ENCODE results near the gene ADGRD1.

ADGRD1 gene

DNA sequence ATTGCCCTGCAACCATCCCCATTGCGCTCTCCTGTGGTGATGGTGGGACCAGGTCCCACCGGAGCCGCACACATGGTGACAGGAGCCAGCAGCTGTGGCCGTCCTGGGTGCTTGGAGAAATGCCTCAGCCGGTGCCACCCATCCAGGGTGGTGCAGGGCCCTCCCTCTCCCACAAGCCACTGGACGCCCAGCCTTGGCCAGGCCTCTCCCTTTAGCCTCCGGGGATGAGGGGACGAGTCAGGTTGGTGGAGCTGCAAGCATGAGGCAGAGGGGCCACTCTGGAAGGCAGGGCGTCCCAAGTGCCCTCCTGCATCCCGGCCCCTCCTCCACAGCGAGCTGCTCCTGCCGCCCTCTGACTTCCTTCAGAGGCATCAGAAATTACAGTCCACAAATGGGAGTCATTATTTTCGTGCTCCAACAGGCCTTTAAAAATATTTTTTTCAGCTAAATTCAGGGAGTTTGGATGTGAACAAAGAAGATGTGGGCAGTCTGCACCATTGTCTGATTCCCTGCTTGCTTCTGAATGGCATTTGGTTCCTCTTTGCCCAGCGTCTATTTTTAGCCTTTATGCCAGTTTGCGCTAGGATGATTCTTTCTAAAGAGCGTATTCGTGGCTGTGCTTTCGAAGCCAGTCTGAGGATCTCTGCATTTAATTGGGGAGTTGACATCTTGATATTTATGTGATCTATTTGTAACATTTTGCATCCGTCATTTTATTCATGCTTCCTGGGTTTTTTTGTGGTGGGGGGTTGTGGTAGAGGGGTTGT, 189.4 kb downstream of the ADGRD1 start:
- no peak for DNase-seq (ENCODE audit: low read depth in 2 of 3, low spot score in 2 of 3)

DNA sequence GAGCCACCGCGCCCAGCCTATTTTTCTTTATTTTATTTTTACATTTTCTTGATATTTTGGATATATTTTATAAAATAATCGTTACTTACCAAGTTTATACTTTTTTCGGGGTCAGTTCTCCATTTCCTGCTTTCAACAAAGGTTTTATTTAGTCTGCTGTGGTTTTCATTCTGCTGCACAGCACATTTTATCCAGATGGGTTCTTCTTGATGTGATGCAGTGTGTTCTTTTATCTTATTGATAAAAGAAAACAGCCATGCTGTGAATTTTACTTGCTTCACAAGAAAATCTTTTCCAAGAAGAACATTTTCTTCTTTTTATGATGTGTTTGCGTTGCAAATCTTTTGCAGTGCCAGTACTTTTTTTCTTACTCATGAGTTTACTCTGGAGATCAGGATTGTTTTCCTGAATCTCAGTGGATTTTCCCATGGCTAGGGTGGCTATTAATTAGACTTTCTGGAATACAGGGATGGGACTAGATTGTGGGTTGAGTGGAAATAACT, 192.5 kb downstream of the ADGRD1 start:
- no peak for DNase-seq (ENCODE audit: low read depth in 2 of 3, low spot score in 2 of 3)

DNA sequence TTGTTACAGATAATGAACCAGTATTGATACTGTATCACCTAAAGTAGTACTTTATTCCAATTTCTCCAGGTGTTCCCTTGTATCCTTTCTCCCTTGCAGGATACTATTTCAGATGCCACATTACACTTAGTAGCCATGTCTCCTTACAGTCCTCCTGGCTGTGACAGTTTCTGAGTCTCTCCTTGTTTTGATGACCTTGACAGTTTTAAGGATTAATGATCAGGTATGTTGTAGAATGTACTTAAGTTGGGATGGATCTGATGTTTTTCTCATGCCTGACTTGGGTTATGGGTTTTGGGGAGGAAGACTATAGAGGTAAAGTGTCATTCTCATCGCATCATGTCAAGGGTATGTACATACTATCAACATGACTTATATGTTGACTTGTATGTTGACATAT, 193.6 kb downstream of the ADGRD1 start:
- DNase-seq (ENCODE audit: low read depth in 2 of 3, low spot score in 2 of 3), result no peak

DNA sequence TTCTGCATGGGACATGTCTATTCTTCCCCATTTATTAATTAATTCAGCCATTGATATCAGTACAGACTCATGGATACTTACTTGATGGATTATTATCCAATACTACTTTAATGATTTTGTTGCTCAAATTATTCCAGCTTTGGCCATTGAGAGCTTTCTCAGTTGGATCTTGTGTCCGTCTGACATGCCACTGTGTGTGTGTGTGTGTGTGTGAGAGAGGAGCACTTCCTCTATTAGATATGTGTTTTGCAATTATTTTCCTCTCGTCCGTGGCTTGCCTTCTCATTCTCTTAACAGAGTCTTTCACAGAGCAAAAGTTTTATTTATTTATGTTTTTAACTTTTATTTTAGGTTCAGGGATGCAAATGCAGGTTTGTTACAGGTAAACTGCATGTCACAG, 194.2 kb downstream of the ADGRD1 start:
- DNase-seq (ENCODE audit: low read depth in 2 of 3, low spot score in 2 of 3), result no peak

DNA sequence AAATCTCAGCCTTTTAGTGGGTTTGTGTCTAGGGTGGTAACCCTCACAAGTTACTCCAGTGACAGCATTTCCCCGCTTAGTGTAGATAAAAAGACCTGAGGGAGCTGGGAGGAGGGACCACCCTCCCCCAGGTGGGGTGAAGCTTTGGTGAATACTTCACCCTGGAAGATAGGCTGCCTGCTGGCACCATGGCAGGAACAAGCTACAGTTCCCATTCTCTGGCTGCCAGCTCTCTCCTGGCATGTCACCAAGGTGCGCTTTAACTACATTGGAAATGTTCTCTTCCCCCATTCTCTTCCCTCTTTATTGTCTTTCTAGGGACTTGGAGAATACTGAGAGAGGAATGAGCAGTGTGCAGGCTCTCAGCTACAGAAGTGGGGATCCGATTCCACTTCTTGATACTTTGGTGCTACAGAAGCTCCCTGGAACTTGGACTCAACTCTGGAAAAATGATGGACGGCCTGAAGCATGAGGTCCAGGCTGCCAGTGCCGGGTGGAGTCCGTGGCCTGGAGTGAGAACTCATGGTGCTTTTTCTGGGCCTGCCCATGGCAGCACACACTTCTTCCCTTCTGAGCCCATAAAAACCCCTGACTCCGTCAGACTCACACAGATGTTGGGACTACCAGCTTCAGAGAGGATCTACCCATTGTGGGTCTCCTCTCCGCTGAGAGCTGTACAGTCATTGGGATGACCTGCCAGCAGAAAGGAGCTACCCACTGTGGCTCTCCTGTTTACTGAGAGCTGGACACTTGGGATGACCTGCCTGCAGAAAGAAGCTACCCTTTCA, 198.0 kb downstream of the ADGRD1 start:
- DNase-seq (ENCODE audit: low read depth in 2 of 3, low spot score in 2 of 3), result no peak

DNA sequence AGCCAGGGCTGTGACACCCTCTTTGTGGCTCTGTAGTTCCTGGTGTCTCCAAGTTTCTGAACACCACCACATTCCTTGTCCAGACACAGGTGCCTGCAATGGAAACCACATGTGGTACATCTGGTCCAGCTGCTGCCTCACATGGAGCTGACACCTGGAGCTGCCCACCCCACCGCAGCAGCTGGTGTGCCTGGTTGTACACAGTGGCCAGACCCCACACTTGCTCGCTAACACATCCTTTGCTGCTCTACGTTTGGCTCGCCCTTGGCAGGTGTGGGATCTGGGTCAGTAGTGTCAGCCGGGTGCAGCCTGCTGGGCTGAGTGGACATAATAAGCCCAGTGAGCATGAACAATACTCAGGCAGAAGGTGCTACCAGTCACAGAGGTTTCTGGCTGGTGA, 198.9 kb downstream of the ADGRD1 start:
- DNase-seq (ENCODE audit: low read depth in 2 of 3, low spot score in 2 of 3), result no peak

DNA sequence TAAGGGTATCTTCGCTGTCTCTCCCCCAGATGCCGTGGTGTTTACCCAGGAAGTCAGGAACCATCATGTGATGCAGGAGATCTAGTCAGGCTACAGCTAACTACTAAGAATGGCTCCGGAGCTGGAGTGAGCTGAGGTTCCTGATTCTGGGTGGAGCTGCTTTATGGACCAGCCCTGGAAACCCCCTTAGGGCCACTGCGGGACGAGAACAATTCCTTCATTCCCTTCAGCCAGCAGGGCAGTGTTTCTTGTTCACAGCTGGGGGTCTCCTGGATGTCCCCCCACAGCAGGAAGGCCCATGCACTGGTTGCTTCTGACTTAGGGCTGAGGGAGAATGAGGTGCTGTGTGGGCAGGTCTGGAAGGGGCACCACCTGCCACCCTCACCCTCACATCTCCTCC, 199.3 kb downstream of the ADGRD1 start:
- DNase-seq (ENCODE audit: low read depth in 2 of 3, low spot score in 2 of 3), result no peak

DNA sequence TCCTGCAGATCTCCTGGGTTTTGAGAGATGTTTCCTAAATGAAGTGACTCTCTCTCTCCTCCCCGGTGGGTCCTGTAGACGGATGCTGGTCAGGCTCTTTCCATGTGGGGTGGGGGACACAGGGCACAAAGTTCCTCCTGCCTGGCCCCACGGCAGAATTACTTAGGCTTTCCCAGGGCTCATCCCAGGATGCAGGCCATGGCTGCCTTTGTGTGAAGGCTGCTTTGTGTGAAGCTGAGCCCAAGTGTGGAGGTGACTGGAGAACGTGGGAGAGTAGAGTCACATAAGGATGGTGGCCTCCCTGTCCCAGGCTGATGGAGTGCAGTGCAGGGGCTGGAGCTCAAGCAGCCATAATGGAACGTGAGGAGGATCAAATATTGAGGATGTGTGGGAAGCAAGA, 200.2 kb downstream of the ADGRD1 start:
- DNase-seq (ENCODE audit: low read depth in 2 of 3, low spot score in 2 of 3), result no peak

DNA sequence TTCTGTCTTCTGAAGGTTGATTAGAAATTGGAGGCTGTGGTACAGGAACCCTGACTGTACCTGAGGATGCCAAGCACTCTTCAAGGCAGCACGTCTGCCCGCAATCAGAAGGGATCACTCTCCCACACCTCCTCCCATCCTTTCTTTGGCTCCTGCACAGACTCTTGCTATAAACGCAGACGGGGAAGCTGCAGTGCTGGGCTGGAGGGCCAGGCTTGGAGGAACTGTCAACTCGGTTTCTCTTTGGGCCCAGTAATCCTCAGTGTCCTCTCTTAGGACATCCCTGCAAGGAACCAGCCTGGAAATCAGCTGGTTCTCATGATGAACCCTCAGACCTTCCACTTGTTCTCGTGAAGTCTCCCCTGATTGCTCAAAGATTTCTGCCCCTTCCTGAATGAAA, 201.4 kb downstream of the ADGRD1 start:
- DNase-seq (ENCODE audit: low read depth in 2 of 3, low spot score in 2 of 3), result no peak

DNA sequence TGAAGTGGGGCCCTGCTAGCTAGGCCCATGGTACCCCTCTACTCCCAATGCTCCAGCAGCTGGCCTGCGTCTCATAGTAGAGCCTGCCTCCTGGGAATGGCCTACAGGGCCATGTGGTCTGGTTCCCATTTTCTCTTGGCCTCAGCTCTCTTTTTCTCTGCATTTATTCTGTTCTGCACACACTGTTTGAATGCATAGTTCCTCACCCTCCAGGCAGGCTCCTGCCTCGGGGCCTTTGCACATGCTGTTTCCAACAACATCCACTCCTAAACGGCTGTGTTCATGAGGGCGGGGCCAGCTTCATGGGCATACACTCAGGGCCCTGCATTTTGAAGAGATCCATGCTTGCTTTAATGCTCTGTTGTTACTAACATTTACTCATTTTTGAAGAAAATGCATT, 204.0 kb downstream of the ADGRD1 start:
- no peak for DNase-seq (ENCODE audit: low read depth in 2 of 3, low spot score in 2 of 3)

DNA sequence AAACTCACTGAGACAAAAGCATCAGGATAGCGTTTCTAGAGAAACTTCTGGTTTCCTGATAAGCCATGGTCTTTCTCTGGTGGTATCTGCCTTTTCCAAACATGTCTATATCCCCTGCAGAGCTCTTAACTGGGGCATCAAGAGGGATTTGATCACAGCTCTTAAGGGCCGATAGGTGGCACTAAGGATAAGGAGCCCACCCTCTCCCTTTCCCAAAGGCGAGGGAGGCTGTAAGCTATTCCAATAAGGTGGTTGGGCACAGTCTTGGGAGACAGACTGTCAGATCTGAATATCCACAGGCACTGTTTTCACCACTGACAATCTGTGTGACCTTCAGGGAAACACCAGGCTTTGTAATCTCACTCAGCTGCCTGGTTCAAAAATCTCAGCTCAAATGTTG, 206.0 kb downstream of the ADGRD1 start:
- DNase-seq (ENCODE audit: low read depth in 2 of 3, low spot score in 2 of 3), result no peak

DNA sequence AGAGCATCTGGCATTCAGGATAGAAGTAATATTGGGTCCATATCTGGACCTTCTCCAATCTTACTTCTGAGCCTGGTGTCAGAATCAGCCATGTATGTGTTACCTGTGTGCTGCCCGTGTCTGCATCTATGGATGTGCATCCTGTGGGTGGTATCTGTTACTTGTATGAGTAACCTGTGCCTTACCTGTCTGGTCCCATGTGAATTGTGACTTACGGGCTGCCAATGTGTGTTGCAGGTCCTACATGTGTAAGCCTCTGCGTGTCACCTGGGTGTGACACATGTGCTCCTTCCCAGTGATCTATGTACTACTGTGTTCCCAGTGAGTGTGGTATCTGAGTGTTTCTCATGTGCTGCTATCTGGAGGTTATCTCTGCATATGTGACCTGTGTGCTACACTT, 208.4 kb downstream of the ADGRD1 start:
- DNase-seq (ENCODE audit: low read depth in 2 of 3, low spot score in 2 of 3), result no peak

DNA sequence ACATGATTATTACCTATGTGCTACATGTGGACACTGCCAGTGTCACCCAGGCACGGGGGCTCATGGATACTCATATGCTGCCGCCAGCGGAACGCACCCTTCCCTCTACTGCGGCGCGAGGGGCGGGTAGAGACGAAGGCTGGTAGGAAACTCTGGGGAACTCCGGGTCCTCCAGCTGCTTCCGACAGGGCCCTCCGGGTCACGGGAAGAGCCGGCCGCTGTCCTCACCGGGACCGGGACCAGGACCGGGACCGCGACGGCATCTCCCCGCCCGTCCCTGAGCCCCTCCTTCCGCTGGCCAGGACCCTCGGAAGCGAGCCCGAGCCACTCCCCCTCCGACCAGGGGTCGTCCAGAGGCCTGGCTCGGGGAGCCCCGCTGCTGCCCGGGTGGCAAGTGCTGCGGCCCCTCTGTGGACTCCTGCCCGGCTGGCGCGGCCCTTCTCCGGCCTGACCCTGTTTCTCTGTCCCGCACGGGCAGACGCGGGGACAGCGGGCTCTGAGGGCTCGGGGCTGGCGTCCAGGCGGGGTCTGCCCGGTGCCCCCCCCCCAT, 209.6 kb downstream of the ADGRD1 start:
- no peak for DNase-seq (ENCODE audit: low read depth in 2 of 3, low spot score in 2 of 3)

DNA sequence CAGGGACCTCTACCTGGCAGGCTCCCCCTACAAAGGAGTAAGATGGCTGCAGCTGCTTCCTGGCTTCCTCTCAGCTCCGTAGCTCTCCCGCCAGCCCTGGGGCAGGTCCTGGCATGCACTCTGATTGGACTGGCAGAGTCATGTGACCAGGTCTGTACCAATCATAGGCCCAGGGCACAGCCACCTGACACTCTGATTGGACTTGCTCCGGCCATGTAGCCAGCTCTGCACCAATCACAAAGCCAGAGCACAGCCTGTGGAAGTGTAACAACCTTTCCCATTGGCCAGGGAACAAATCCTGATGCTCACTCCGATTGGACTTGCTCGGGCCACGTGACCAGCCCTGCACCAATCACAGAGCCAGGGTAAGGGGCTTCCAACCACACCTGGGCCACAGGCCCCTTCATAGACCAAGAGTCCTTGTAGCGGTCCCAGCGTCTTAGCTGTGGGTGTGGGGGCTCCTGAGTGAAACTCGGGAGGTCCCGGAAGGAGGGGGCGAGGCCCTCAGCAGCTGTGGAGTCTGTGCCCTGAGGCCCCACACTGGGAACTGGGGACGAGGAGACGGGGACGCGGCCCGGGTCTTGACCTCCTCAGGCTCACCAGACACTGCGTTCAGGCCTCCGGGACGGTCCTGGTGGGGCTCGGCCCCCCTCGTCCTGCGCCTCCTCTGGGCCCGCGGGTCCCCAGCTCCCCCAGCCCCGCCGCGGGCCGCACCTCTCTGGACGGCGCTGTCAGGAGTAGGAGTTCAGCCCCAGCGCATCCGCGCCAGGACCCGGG, 210.6 kb downstream of the ADGRD1 start:
- DNase-seq (ENCODE audit: low read depth in 2 of 3, low spot score in 2 of 3), result no peak

DNA sequence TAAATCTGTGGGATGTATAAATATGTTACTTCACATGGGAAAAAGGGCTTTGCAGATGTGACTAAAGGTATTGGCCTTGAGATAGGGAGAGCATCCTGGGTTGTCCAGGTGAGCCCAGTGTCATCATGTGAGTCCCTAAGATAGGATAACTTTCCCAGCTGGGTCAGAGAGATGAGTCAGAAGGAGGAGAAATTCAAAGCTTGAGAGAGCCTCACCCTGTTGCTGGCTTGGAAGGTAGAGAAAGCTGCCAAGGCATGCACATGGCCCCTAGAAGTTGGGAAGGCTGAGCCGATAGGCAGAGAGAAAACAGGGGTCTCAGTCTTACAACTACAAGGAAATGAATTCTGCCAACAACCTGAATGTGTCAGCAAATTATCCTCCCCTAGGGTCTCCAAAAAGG, 213.0 kb downstream of the ADGRD1 start:
- no peak for DNase-seq (ENCODE audit: low read depth in 2 of 3, low spot score in 2 of 3)

DNA sequence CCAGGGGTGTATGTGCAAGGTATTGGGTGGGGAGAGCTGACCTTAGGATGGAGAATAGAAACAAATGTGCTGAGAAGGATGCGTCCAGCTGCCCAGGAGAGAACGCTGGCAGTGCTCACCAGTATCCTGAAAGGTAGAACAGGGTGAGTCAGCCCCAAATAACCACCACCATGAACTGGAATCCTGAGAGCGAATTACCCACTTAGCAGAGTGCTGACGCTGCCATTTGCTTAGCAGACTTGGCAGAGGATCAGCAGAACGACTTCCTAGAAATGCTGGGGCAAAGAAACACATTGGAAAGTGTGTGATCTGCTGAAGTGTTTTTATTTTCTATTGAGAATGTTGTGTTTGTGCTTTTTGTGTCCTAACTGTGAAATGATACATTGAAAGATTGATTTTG, 213.6 kb downstream of the ADGRD1 start:
- DNase-seq (ENCODE audit: low read depth in 2 of 3, low spot score in 2 of 3), result no peak

DNA sequence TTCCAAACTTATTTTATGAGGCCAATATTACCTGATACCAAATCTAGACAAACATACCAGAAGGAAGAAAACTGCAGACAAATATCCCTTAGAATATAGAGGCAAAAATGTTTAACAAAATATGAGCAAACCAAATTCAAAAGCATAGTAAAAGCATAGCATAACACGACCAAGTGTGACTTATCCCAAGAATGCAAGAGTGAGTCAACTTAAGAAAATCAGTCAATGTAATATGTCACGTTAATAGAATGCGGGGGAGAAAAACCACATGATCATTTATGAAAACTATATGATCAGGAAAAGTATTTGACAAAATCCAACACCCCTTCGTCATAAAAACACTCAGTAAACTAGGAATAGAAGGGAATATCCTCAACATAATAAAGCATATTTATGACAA, 217.3 kb downstream of the ADGRD1 start:
- DNase-seq (ENCODE audit: low read depth in 2 of 3, low spot score in 2 of 3), result no peak

DNA sequence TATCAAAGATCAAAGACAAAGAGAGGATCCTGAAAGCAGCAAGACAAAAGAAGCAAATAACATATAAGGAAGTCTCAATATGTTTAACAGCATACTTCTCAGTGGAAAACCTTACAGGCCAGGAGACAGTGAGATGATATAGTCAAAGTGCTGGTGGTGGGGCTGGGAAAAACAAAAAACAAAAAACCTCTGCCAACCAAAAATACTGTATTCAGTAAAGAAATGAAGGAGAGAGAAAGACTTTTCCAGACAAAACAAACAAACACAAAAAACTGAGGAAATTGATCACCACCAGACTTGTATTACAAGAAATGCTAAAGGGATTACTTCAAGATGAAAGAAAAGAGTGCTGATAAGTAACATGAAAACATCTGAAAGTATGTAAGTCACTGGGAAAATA, 221.2 kb downstream of the ADGRD1 start:
- no peak for DNase-seq (ENCODE audit: low read depth in 2 of 3, low spot score in 2 of 3)

DNA sequence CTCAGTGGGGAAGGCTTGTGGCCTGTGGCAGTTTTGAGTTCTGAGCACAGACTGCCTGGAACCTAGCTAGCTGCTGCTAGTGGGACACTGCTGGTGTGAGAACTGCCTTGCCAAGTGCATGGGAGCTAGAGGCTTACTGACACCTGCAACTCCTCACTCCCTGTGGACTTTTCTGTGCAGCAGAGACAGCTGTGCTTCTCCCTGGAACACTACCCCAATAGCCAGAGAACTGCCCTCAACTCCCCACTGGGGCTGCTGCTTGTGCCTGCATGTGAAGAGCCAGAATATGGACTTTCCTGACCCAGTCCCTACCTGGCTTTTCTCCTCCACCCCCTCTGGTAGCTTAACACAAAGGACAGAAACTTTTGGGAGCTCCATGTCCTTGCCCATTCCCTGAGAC, 222.6 kb downstream of the ADGRD1 start:
- DNase-seq (ENCODE audit: low read depth in 2 of 3, low spot score in 2 of 3), result no peak

DNA sequence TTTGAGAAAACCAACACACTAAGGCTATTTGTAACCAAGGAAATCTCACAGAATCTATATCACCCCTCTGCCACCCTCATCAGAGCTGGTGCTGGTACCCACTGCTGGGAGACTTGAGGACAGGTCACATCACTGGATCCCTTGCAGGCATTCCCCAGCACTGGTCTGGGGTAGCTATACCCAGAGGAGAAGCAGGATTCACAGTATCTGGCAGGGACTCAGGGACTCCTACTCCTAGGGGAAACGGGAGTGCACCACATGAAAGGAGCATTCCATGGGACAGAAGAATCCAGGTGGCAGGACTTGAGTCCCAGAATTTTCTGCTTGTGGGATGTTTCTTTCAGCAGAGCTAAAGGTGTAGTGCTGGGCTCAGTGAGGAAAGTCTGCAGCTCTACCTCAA, 223.2 kb downstream of the ADGRD1 start:
- no peak for DNase-seq (ENCODE audit: low read depth in 2 of 3, low spot score in 2 of 3)

DNA sequence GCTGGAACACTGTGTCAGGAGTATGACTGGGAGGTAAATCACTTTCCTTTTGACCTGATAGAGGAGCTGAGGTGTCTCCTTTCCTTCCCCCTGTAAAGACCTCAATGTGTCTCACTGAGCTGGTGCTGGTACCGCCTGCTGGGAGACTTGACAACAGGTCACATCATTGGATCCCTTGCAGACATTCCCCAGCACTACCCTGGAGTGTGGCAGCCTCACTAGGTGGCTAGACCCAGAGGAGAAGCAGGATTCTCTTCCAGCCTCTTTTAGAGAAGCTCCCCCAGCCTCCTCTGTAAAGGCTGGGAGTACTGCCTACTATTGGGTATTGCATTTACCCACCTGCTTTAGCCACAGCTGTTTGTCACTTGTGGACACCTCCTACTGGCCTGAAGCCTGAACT, 223.9 kb downstream of the ADGRD1 start:
- no peak for DNase-seq (ENCODE audit: low read depth in 2 of 3, low spot score in 2 of 3)

DNA sequence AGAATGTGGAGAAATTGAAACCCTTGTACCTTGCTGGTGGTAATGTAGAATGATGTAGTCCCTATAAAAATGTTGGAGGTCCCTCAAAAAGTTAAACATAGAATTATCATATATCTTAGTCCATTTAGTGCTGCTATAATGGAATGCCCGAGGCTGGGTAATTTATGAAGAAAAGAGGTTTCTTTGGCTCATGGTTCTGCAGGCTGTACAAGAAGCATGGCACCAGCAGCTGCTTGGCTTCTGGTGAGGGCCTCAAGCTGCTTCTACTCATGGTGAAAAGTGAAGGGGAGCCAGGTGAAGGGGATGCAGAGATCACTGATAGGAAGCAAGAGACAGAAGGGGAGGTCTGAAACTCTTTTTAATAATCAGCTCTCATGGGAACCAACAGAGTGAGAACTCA, 233.9 kb downstream of the ADGRD1 start:
- no peak for DNase-seq (ENCODE audit: low read depth in 2 of 3, low spot score in 2 of 3)

Measured in activated CD8-positive, alpha-beta memory T cell treated with anti-CD3 and anti-CD28 coated beads for 48 hours (primary cell).